Keratinocyte (primary cell): ENCODE data around the gene PIGN. TPM values are rescaled to one million over a fixed set of nuclear protein-coding genes. Genes with fewer than 3 reads are reported as not detected.

Experiments
- DNase-seq: peaks from one replicate; pipeline ENCODE4 v3.0.0-alpha.2; 2011; ENCODE audit warnings: low read depth, missing footprints, low spot score
- FAIRE-seq: peaks from 2 replicates; lab custom pipeline; 2011; peaks lifted over from hg19 to GRCh38; lab: Jason Lieb, UNC
- H2AFZ ChIP-seq: 2 replicates; pipeline ENCODE4 v1.6.0; 2012; ENCODE audit warnings: low read length, control low read depth, inconsistent platforms; ENCODE audit not compliant: control insufficient read depth
- H3K27ac ChIP-seq: 2 replicates; pipeline ENCODE4 v1.5.1; 2011; ENCODE audit warnings: low read length; ENCODE audit not compliant: control insufficient read depth, insufficient read depth
- H3K27me3 ChIP-seq: 3 replicates; pipeline ENCODE4 v1.6.0; 2011; ENCODE audit warnings: low read length; ENCODE audit not compliant: control insufficient read depth, insufficient read depth; ENCODE audit errors: extremely low read depth
- H3K36me3 ChIP-seq, 2 experiments: 2 replicates in 1 of 2; 3 replicates in 1 of 2; pipeline ENCODE4 v1.5.1; 2011; ENCODE audit warnings: low read length in 2 of 2, mild to moderate bottlenecking in 1 of 2; ENCODE audit not compliant: control insufficient read depth in 2 of 2, insufficient read depth in 2 of 2; ENCODE audit errors: extremely low read depth in 1 of 2
- H3K4me1 ChIP-seq: 3 replicates; pipeline ENCODE4 v1.5.1; 2011; ENCODE audit warnings: low read length; ENCODE audit not compliant: control insufficient read depth, insufficient read depth; ENCODE audit errors: extremely low read depth
- H3K4me2 ChIP-seq: 3 replicates; pipeline ENCODE4 v1.6.0; 2011; ENCODE audit warnings: low read depth, low read length; ENCODE audit not compliant: control insufficient read depth, insufficient read depth; ENCODE audit errors: extremely low read depth
- H3K4me3 ChIP-seq, 3 experiments: fragments of 200-600 bp in 1 of 3; sonication (generic) in 1 of 3; 2 replicates in 2 of 3; 3 replicates in 1 of 3; pipeline ENCODE4 v1.5.1; 2011 to 2016; ENCODE audit warnings: low read length in 3 of 3, mild to moderate bottlenecking in 3 of 3, control low read depth in 2 of 3, inconsistent platforms in 1 of 3, low read depth in 1 of 3, mixed read lengths in 1 of 3, mixed run types in 1 of 3, moderate library complexity in 1 of 3; ENCODE audit not compliant: control insufficient read depth in 2 of 3, insufficient read depth in 2 of 3; ENCODE audit errors: extremely low read depth in 1 of 3
- H3K79me2 ChIP-seq: 2 replicates; pipeline ENCODE4 v1.6.0; 2012; ENCODE audit warnings: low read length; ENCODE audit not compliant: control insufficient read depth, insufficient read depth
- H3K9ac ChIP-seq: 3 replicates; pipeline ENCODE4 v1.6.0; 2011; ENCODE audit warnings: low read length; ENCODE audit not compliant: control insufficient read depth, insufficient read depth; ENCODE audit errors: extremely low read depth
- H3K9me1 ChIP-seq: 3 replicates; pipeline ENCODE4 v1.6.0; 2011; ENCODE audit warnings: low read length; ENCODE audit not compliant: control insufficient read depth, insufficient read depth; ENCODE audit errors: extremely low read depth
- H3K9me3 ChIP-seq: 2 replicates; pipeline ENCODE4 v1.5.1; 2012; ENCODE audit warnings: low read depth, low read length; ENCODE audit not compliant: control insufficient read depth
- H4K20me1 ChIP-seq: 3 replicates; pipeline ENCODE4 v1.6.0; 2011; ENCODE audit warnings: low read length; ENCODE audit not compliant: control insufficient read depth, insufficient read depth; ENCODE audit errors: extremely low read depth
- CTCF ChIP-seq, 3 experiments: IDR thresholded peaks in 1 of 3; conservative IDR thresholded peaks in 1 of 3; optimal IDR thresholded peaks in 1 of 3; 2 replicates in 2 of 3; 3 replicates in 1 of 3; pipeline versions ENCODE3 to v1.5.1; 2011; ENCODE audit warnings: low read length in 3 of 3, mild to moderate bottlenecking in 3 of 3, moderate library complexity in 2 of 3, control low read depth in 1 of 3, inconsistent platforms in 1 of 3; ENCODE audit not compliant: insufficient read depth in 2 of 3; ENCODE audit errors: extremely low read depth in 1 of 3
- EZH2 ChIP-seq: IDR thresholded peaks from one replicate; pipeline ENCODE4 v1.6.1; 2012; ENCODE audit warnings: inconsistent platforms, mild to moderate bottlenecking, low read length, moderate library complexity
- dilution Hi-C: fragments of 300-500 bp; cut with MboI; formaldehyde crosslinking; loops from one replicate; pipeline ENCODE4 v1.7.0; 2020; ENCODE audit warnings: low sequenced_read_pairs; ENCODE audit not compliant: extremely low pct_ligation_motif_present
- polyA plus RNA-seq, 5 experiments: library from polyadenylated mRNA; depleted of rRNA in 3 of 5; stranded (reverse) in 3 of 5; stranded (forward) in 1 of 5; unstranded in 1 of 5; fragments of >200 nt; gene quantifications; 1 replicate in 1 of 5; 2 replicates in 3 of 5; 3 replicates in 1 of 5; pipeline versions ENCODE4 v1.2.1 to v1.2.3, GENCODE V29; 2011 to 2012; ENCODE audit warnings: missing spikeins in 2 of 5, low read depth in 1 of 5, low replicate concordance in 1 of 5

Gene PIGN
- polyA plus RNA-seq, 1 donor (not counting 4 experiments of a cell fraction or from before 2014, with no cell fraction given) = 41.2 TPM

- peaks cover 54% of the 10 kb centered on the region for H3K79me2 ChIP-seq
- no peak for FAIRE-seq
These were observed 23.3 kb upstream of the PIGN start for GRCh38 chr18:62210138-62210537.

GRCh38 chr18:62209046-62209445, 22.2 kb upstream of the PIGN start:
- H3K9ac ChIP-seq = no peak overlapping the region
- no peak for DNase-seq
- TF ChIP-seq EZH2 = no peak
- no peak for TF ChIP-seq CTCF (optimal IDR thresholded peaks at IDR 0.05 in 1 of 3, IDR thresholded peaks at IDR 0.05 in 1 of 3, conservative IDR thresholded peaks at IDR 0.05 in 1 of 3; ENCODE audit: extremely low read depth in 1 of 3, insufficient read depth in 2 of 3, low read length in 3 of 3)
- H3K4me2 ChIP-seq = no peak overlapping the region
- no peaks in the 10 kb centered on the region for H3K9me1 ChIP-seq
- H3K4me1 ChIP-seq = peaks cover 8% of the 10 kb centered on the region
- no peak overlapping the region for H3K4me3 ChIP-seq
- H3K79me2 ChIP-seq = peaks cover 63% of the 10 kb centered on the region
- dilution Hi-C loops = no loop called here
- H3K27me3 ChIP-seq = no peaks in the 10 kb centered on the region
- no peak overlapping the region for H3K27ac ChIP-seq
- H2AFZ ChIP-seq = no peak overlapping the region
- no peaks in the 10 kb centered on the region for H4K20me1 ChIP-seq
- peaks cover 0 to 2% of the 10 kb centered on the region in 2 experiments for H3K36me3 ChIP-seq
- H3K9me3 ChIP-seq = no peaks in the 10 kb centered on the region
- FAIRE-seq = no peak

More at GRCh38 chr18:62210138-62210537, 23.3 kb upstream of the PIGN start:
- Histone ChIP-seq H4K20me1 (no peaks in the 10 kb centered on the region), H3K27ac (no peak overlapping the region), H3K27me3 (no peaks in the 10 kb centered on the region), H3K36me3 (peaks cover 0 to 2% of the 10 kb centered on the region in 2 experiments), H3K4me2 (no peak overlapping the region), H2AFZ (no peak overlapping the region), H3K4me1 (peaks cover 8% of the 10 kb centered on the region), H3K4me3 (no peak overlapping the region), H3K9me3 (no peaks in the 10 kb centered on the region), H3K9ac (no peak overlapping the region), H3K9me1 (no peaks in the 10 kb centered on the region)
- TF ChIP-seq EZH2 = no peak
- TF ChIP-seq CTCF (optimal IDR thresholded peaks at IDR 0.05 in 1 of 3, IDR thresholded peaks at IDR 0.05 in 1 of 3, conservative IDR thresholded peaks at IDR 0.05 in 1 of 3; ENCODE audit: extremely low read depth in 1 of 3, insufficient read depth in 2 of 3, low read length in 3 of 3) = no peak
- dilution Hi-C loops = no loop called here
- no peak for DNase-seq
